Glomerular endothelial cell (primary cell): ENCODE results near the gene KCNIP3. TPM values are rescaled to one million over a fixed set of nuclear protein-coding genes. Genes with fewer than 3 reads are reported as not detected.
"Not testable (repeated sequence)": the region's sequence is repeated elsewhere in the genome, so short reads cannot be mapped to it uniquely, and the experiment has no call there.

Experiments used
- DNase-seq: peaks from one replicate; pipeline ENCODE4 v3.0.0-alpha.2; 2011; ENCODE audit warnings: low read depth, low spot score; ENCODE audit errors: extremely low read depth
- total RNA-seq: library from RNA; depleted of rRNA; stranded (reverse); fragments of >200 nt; gene quantifications from 2 replicates; pipeline ENCODE4 v1.2.3, GENCODE V29; 2015

The KCNIP3 gene
- total RNA-seq, 1 donor from 2014 or later, result 2.2 TPM

GRCh38 chr2:95402370-95403203 lies 105.4 kb downstream of the KCNIP3 start, which contains the start of gene FAHD2A:
FAHD2A (plus strand) TSS chr2:95402708; CDS start chr2:95405559, 2,851 bp downstream.
- peak; percentile 41 for DNase-seq

DNA sequence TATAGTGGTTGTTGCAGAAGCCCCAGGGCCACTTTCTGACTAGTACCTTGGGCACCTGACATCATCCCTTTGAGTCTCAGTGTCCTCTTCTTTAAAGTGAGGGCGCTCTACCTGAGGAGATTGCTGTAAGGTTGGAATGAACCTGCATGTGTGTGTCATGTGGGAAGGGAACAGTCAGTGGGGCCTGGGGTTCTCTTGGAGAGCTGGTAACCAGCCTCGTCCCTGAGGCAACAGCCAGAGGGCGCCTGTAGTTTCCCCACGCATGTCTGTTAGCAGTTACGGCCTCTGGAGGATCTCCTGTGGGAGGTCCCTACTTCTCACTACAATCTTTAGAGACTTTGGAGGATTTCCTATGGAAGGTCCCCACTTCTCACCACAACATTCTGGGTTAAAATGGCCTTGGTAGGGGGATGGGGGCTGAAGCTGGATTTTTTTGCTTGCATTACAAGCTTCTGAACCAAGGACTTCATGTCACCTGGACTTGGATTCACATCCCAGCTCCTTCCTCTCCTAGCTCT lies 106.1 kb downstream of the KCNIP3 start:
- DNase-seq, result not testable (repeated sequence)

DNA sequence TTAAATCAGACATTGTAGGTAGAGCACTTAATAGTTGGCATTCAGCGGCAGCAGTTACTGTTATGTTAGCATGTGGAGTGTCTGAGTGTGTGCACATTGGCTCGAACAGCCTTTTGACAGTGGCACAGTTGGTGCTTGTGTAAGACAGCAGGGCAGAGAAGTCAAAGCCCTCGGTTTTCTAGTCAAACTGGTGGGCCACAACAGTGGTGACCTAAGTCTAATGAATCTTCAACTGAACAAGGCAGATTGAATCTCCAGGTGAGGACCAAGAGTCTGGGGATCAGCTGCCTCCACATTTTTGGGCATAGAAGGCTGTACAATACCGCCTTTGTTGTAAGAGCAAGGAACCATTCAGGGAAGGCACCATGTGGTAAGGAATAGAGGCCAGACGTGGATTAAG lies 106.7 kb downstream of the KCNIP3 start:
- not testable (repeated sequence) for DNase-seq

GRCh38 chr2:95404676-95405075 lies 107.5 kb downstream of the KCNIP3 start:
- DNase-seq, result not testable (repeated sequence)

DNA sequence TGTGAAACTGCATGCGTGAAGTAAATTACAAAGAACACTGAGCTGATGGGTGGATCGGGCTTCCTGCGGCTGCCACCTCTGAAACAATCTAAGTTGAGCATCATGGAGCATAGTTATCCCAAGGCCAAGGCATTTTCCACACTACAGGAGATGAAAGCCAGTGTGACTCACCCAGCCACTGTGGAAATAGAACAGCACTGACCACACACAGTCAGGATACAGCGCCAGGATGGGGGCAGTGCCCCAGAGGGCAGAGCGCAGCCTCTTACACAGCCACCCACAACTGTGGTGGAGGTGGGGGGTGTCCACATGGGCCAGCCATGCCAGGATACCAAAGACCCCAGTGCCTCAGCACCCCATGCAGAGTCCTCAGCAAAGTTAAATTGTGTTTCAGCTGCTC lies 114.1 kb downstream of the KCNIP3 start:
- not testable (repeated sequence) for DNase-seq

GRCh38 chr2:95414015-95414594 lies 117.0 kb downstream of the KCNIP3 start:
- DNase-seq, result not testable (repeated sequence)

DNA sequence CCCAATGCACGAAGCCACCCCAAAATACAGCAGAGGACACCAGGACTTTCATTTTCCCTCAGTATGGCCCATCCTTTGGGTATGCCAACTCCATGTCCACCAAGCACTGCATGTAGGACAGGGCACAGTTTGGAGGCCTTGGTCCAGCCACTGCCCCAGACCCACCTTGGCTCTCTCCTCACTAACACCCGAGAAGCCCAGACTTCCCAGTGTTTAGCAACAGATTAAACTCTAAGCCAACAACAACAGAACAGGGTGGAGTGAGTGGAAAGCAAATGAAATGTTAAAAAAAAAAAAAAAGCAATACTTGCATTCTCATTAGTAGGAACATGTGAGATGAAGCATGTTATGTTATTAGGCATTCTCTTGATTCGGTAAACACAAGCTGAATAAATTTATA lies 118.0 kb downstream of the KCNIP3 start:
- DNase-seq, result not testable (repeated sequence)

DNA sequence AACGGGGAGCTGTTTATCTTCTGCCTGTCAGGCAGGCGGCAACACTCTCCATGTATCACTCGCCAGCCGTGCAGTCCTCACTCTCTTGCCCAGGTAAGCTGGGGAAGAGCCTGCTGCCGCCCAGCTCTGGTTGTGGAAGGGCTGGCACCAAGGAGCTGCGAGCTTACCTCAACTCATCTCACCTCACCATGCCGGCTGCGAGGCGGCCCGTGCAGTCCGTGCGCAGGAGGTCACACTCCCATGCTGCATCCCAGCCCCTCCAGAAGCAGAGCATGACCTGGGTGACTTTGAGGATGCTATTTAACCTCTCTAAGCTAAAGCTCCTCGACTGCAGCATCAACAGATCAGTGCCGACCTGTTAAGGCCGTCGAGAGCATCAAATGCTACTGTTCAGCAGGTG lies 118.4 kb downstream of the KCNIP3 start:
- DNase-seq, result not testable (repeated sequence)

DNA sequence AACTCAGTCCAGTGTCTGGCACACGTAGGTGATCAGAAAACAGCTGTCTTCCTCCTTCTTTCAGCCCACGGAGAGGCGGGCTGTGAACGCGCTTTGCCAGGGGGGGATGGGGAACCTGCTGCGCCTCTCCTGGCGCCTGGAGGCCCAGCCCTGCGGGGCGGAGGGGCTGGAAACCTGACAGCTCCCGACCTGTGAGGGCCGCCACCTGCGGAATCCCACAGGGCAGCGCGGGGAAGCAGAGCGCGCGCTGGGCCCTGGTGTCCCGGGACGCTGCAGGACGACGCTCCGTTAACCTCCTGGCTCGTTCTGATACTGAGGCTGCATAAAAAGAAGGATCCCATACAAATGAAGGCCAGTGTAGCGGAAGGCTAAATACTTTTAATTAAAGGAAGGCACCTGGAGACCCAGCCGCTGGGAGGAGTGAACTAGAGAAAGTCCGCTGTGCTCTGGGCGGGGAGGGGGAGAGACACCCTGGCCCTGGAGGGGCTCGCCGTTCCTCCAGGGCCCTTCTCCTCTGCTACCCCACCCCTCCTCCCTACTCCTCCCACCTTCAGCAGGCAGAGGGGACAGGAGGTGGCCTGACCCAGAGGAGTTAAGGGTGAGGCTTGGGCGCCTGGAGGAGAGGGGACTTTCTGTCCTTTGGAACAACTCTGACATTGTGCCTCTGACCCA lies 130.2 kb downstream of the KCNIP3 start:
- DNase-seq, result not testable (repeated sequence)

DNA sequence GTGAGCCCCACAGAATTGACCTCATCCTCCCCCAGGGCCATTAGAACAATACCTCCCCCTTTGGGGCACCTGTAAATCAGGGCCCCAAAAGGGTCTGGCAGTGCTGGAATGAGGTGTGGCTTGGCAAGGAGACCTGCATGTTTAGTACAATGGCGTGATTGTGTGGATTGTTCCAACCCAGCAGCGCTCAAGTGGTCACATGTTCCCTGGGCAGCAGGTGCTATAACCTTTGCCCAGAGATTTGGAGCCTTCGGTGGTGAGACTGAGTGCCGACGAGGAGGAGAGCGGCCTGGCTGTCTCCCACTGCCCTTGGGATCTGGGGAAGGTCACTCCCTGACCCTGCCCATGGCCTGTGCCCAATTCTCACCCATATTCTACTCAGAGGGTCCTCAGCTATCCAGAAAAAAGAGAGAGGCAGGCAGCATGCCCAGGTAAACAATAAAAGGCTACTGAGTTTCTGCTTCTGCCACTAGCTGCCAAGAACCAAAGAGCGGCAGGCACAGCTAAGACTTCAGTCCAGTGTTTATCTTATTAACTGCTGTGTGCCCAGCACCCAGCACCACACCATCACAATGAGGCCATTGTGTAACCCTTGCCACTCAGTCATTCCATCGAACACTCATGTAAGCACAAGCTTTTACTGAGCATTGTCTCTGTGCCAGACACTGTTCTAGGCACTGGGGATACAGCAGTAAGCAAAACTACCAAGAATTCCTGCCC lies 132.8 kb downstream of the KCNIP3 start:
- not testable (repeated sequence) for DNase-seq

DNA sequence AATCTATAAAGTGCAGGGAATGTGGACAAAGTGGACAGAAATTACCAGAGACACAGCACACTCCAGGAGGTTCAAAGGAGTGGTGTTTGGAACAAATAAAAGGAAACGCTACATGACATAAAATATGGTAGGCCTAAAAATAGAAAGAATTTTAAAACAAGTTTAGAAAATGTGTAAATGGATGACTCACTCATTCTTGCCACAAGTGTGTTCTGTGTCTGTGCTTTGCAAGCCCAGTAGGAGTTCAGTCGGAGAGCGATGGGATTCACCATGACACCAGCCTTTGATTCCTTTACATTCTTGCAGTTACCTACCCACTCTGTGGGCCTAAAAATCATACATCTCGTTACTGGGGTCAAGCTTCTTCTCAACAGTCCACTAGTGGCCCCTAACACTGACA lies 136.2 kb downstream of the KCNIP3 start:
- not testable (repeated sequence) for DNase-seq

DNA sequence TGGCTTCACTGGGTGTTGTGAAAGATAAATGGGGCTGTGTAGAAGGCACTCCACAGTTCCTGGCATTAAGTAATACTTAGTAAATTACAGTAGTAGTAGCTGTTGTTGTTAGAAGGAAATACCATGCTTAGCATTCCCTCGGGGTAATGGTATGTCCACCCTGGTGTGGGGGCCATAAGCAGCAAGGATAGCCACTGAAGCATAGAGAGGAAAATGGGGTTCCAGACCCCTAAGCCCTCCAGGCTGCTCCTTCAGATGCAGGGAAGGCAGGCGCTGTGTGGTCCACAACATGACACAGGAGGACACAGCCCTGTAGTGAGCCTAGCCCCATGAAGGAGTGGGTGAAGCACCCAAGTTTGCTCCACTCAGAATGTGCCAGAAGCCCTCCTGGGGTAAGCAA lies 136.8 kb downstream of the KCNIP3 start:
- DNase-seq, result not testable (repeated sequence)

- DNase-seq, result not testable (repeated sequence)
Observed at GRCh38 chr2:95434507-95435076, 137.4 kb downstream of the KCNIP3 start.

DNA sequence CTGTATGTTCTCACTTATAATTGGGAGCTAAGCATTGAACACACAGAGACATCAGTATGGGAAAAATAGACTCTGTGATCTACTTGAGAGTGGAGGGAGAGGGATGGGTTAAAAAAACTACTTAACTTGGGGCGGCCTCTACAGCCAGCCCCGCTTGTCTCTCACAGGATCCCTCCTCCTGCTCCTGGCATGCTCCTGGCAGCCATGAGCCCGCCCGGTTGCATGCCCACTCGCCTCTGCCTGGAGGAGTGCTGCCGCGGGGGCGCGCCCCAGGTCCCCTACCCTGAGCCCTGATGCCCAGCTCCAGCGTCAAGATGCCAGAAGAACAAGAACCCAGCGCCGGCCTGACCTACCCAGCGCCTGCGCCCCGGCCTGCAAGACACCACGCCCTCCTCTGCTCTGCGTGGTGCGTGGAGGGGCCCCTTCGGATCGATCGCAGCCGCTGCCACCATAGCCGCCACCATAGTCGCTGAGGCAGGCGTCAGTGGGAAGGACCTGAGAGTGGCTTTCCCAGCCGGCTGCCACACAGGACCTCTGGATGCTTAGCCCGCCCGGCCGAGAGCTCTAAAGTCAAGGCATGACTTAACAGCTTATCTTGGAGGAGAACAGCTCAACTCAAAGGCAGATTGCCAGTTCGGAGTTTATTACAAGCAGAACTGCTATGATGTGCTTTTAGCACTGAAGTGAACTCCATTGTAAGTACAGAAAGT lies 138.2 kb downstream of the KCNIP3 start:
- DNase-seq, result not testable (repeated sequence)

Other genes with a start within 250 kb of the KCNIP3 start
- gene MRPS5, start 175.5 kb upstream of the KCNIP3 start, total RNA-seq, result 50.8 and 50.9 TPM in 2 replicates
- gene ZNF514, start 137.5 kb upstream of the KCNIP3 start, total RNA-seq, result 5.1 and 8.3 TPM in 2 replicates
- 4.5 and 7.7 TPM in 2 replicates for gene ZNF2, start 131.5 kb upstream of the KCNIP3 start, total RNA-seq
- gene ZNF892, start 89.8 kb upstream of the KCNIP3 start, total RNA-seq, result 3.9 and 6.4 TPM in 2 replicates
- gene PROM2, start 22.9 kb upstream of the KCNIP3 start, total RNA-seq, result 0.99 and 4.8 TPM in 2 replicates
- gene FAHD2A, start 105.4 kb downstream of the KCNIP3 start, total RNA-seq, result 25.7 TPM in 2 replicates
- gene TRIM43B, start 187.4 kb downstream of the KCNIP3 start, total RNA-seq, result 0.39 TPM in 1 of 2 replicates, not detected in the other